Liver (tissue), 3 donors: ENCODE measurements around the gene ATF6B.

ENCODE experiments used
- ATF3 ChIP-seq: IDR thresholded peaks from 2 replicates; pipeline ENCODE4 v1.6.1; 2016; ENCODE audit warnings: antibody characterized with exemption
- FOXA1 ChIP-seq: IDR thresholded peaks from 2 replicates; pipeline ENCODE4 v1.6.1; 2016; ENCODE audit warnings: antibody characterized with exemption
- FOXA2 ChIP-seq: IDR thresholded peaks from 2 replicates; pipeline ENCODE4 v1.6.1; 2016; ENCODE audit warnings: antibody characterized with exemption
- GABPA ChIP-seq, 2 donors: IDR thresholded peaks in 1 of 2; conservative IDR thresholded peaks in 1 of 2; 2 replicates each; pipeline ENCODE4 v1.6.1; 2016; ENCODE audit warnings: antibody characterized with exemption in 2 of 2, mild to moderate bottlenecking in 1 of 2, moderate library complexity in 1 of 2
- JUND ChIP-seq, 2 donors: IDR thresholded peaks; 2 replicates each; pipeline ENCODE4 v1.6.1; 2016; ENCODE audit warnings: antibody characterized with exemption in 2 of 2
- RAD21 ChIP-seq, 2 donors: IDR thresholded peaks; 2 replicates each; pipeline ENCODE4 v1.6.1; 2016; ENCODE audit warnings: antibody characterized with exemption in 2 of 2, mild to moderate bottlenecking in 2 of 2
- REST ChIP-seq: IDR thresholded peaks from 2 replicates; pipeline ENCODE4 v1.6.1; 2016; ENCODE audit warnings: antibody characterized with exemption, mild to moderate bottlenecking
- RXRA ChIP-seq, 2 donors: IDR thresholded peaks; 2 replicates each; pipeline ENCODE4 v1.6.1; 2017 to 2018; ENCODE audit warnings: antibody characterized with exemption in 2 of 2, mild to moderate bottlenecking in 1 of 2
- SP1 ChIP-seq: IDR thresholded peaks from 2 replicates; pipeline ENCODE4 v1.6.1; 2018; ENCODE audit warnings: antibody characterized with exemption, mild to moderate bottlenecking
- TAF1 ChIP-seq: conservative IDR thresholded peaks from 2 replicates; pipeline ENCODE4 v1.6.1; 2016; ENCODE audit warnings: antibody characterized with exemption, mild to moderate bottlenecking
- YY1 ChIP-seq: IDR thresholded peaks from 2 replicates; pipeline ENCODE4 v1.6.1; 2016; ENCODE audit warnings: antibody characterized with exemption, mild to moderate bottlenecking
- TF ChIP-seq, protein P1 (sequence below): fragments of 150-350 bp; IDR thresholded peaks from 2 replicates; pipeline ENCODE4 v1.5.1; 2017; ENCODE audit warnings: improper control_type of control experiment, low read depth, low read length; ENCODE audit not compliant: missing input control
- TF ChIP-seq, protein P2 (sequence below): IDR thresholded peaks from 2 replicates; pipeline ENCODE4 v1.6.1; 2016; ENCODE audit warnings: antibody characterized with exemption
- donor health status: healthy.
- donor health status: healthy.

DNA sequence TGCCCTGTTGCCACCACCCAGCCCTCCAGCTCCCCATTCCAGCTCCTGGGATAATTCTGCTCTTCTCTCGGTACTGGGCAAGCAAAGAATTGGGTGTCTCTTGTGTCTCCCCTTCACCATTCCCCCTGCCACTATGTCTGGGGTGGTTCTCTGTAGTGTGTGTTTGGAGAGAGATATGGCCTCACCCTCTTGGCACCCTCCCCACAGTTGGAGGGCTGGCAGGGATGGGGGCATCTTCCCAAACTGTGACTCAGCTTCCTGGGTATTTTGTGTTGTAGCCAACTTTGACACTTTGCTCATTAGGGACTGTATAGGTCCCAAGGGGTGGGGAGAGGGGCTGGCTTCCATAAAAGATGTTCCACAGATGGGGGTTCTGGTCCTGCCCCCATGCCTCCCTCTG lies 20.6 kb downstream of the ATF6B start:
- TF ChIP-seq, protein P1, sequence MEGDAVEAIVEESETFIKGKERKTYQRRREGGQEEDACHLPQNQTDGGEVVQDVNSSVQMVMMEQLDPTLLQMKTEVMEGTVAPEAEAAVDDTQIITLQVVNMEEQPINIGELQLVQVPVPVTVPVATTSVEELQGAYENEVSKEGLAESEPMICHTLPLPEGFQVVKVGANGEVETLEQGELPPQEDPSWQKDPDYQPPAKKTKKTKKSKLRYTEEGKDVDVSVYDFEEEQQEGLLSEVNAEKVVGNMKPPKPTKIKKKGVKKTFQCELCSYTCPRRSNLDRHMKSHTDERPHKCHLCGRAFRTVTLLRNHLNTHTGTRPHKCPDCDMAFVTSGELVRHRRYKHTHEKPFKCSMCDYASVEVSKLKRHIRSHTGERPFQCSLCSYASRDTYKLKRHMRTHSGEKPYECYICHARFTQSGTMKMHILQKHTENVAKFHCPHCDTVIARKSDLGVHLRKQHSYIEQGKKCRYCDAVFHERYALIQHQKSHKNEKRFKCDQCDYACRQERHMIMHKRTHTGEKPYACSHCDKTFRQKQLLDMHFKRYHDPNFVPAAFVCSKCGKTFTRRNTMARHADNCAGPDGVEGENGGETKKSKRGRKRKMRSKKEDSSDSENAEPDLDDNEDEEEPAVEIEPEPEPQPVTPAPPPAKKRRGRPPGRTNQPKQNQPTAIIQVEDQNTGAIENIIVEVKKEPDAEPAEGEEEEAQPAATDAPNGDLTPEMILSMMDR, result no peak
- TF ChIP-seq, protein P2, sequence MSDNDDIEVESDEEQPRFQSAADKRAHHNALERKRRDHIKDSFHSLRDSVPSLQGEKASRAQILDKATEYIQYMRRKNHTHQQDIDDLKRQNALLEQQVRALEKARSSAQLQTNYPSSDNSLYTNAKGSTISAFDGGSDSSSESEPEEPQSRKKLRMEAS, result no peak
- TF ChIP-seq TAF1, result no peak
- no peak for TF ChIP-seq RAD21 (IDR thresholded peaks at IDR 0.05)
- TF ChIP-seq YY1, result no peak
- no peak for TF ChIP-seq REST
- TF ChIP-seq RXRA (IDR thresholded peaks at IDR 0.05), result no peak
- TF ChIP-seq FOXA2, result no peak
- TF ChIP-seq JUND (IDR thresholded peaks at IDR 0.05), result no peak
- no peak for TF ChIP-seq GABPA (IDR thresholded peaks at IDR 0.05 in 1 of 2, conservative IDR thresholded peaks at IDR 0.05 in 1 of 2)
- no peak for TF ChIP-seq ATF3
- TF ChIP-seq SP1, result no peak
- no peak for TF ChIP-seq FOXA1
